ENCODE data around the gene AVEN. TPM values are rescaled to one million over a fixed set of nuclear protein-coding genes. Genes with fewer than 3 reads are reported as not detected.

The AVEN gene
- total and polyA plus RNA-seq, 2 of the 4 experiments (the other 2 are of a cell fraction), result 9.1 to 17.6 TPM

DNA sequence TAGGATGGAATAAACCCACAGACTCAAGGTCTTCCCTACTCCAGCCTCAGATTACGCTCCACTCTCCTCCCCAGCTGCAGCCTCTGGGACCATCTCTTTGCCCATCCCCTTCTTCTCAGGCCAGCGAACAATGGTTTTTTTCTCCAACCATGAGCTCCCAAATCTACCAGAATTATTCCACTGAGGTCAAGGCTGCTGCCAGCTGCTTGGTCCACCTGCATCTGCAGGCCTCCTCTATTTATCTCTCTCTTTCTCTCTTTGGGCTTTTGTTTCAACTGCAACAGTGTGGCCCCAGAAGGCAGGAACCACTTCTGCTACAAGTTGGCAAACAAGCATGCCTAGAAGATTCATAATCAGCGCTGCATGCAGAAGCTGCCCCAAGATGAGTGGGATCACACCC, 51.6 kb downstream of the AVEN start:
- BruUV-seq (replicated peaks), result no TSS peak
- WGBS, 2 experiments (ENCODE audit: extremely low coverage in 2 of 2, insufficient read length in 1 of 2), result 100% methylated on average over 1 of the region's 3 CpGs; no CpG with 5 or more reads in 1 of the 2 experiments
- Histone ChIP-seq H3K9me3 (ENCODE audit: control insufficient read depth, insufficient read depth, low read length) (no peaks in the 10 kb centered on the region), H3K14ac (replicated peaks; ENCODE audit: low read depth, low read length) (no peak overlapping the region), H3K4me2 (ENCODE audit: low read depth, low read length) (no peak overlapping the region), H2AK9ac (replicated peaks; ENCODE audit: low read depth, low read length, poor library complexity) (no peak overlapping the region), H3K56ac (ENCODE audit: extremely low read depth, insufficient read depth, low read length) (no peak overlapping the region), H3K4me3 (ENCODE audit: insufficient read depth, low read depth, low read length) (no peak overlapping the region), H3K27ac (ENCODE audit: insufficient read depth, low read length) (no peak overlapping the region), H2BK15ac (ENCODE audit: low read depth, low read length) (no peak overlapping the region), H3K9ac (ENCODE audit: low read depth, low read length) (no peak overlapping the region), H2BK20ac (ENCODE audit: low read depth, low read length) (no peak overlapping the region), H3K4ac (ENCODE audit: low read depth, low read length) (no peak overlapping the region; the same call in 1 of the 2 replicates), H2BK5ac (ENCODE audit: low read depth, low read length, poor library complexity, severe bottlenecking) (no peak overlapping the region), H2BK120ac (ENCODE audit: low read depth, low read length) (no peak overlapping the region), H3K27me3 (ENCODE audit: control insufficient read depth, insufficient read depth, low read length) (no peaks in the 10 kb centered on the region), H4K20me1 (ENCODE audit: insufficient read depth, low read length) (no peaks in the 10 kb centered on the region), H4K8ac (ENCODE audit: low read depth in 2 of 2, low read length in 2 of 2) (no peak overlapping the region), H2AK5ac (ENCODE audit: low read depth, low read length) (no peak overlapping the region), H3K36me3 (ENCODE audit: control insufficient read depth, insufficient read depth, low read length) (no peaks in the 10 kb centered on the region), H2AFZ (replicated peaks; ENCODE audit: low read length, poor library complexity) (no peak overlapping the region), H3K4me1 (ENCODE audit: control insufficient read depth, insufficient read depth, low read length) (peaks cover 15% of the 10 kb centered on the region), H4K5ac (ENCODE audit: low read depth, low read length) (no peak overlapping the region), H3K18ac (ENCODE audit: low read depth, low read length) (no peak overlapping the region), H3K23ac (ENCODE audit: low read depth, low read length) (no peak overlapping the region), H4K91ac (ENCODE audit: insufficient read depth, low read depth, low read length) (no peak overlapping the region), H3K9me1 (ENCODE audit: insufficient read depth, low read length) (peaks cover 7% of the 10 kb centered on the region), H3K79me1 (ENCODE audit: low read depth in 1 of 2, low read length in 2 of 2) (peaks cover 12 to 19% of the 10 kb centered on the region in 2 experiments; a peak in 3 of 4 replicates)
- POLR2A ChIA-PET (ENCODE audit: unreplicated experiment), result interaction anchor here (0.6 kb wide), 1 partner anchor 14 kb away, joined by 3 read pairs; no protein-coding TSS in a partner anchor
- TF ChIP-seq RCOR1 (IDR thresholded peaks at IDR 0.05; ENCODE audit: insufficient replicate concordance, low read length) (no peak), CHD1 (IDR thresholded peaks at IDR 0.05; ENCODE audit: low read depth, low read length) (no peak), NFE2L2 (IDR thresholded peaks at IDR 0.05; ENCODE audit: low read depth, low read length) (no peak), FOS (IDR thresholded peaks at IDR 0.05; ENCODE audit: low read depth, low read length) (no peak), POLR2A (IDR thresholded peaks at IDR 0.05; ENCODE audit: low read depth, low read length) (no peak), MXI1 (IDR thresholded peaks at IDR 0.05; ENCODE audit: borderline replicate concordance, low read depth, low read length) (no peak), MAZ (IDR thresholded peaks at IDR 0.05; ENCODE audit: borderline replicate concordance, low read depth, low read length) (no peak)
- TF ChIP-seq, protein P1, sequence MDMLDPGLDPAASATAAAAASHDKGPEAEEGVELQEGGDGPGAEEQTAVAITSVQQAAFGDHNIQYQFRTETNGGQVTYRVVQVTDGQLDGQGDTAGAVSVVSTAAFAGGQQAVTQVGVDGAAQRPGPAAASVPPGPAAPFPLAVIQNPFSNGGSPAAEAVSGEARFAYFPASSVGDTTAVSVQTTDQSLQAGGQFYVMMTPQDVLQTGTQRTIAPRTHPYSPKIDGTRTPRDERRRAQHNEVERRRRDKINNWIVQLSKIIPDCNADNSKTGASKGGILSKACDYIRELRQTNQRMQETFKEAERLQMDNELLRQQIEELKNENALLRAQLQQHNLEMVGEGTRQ (IDR thresholded peaks at IDR 0.05; ENCODE audit: low read depth, low read length), result no peak
- in situ Hi-C loops (cut with MboI; ENCODE audit: low sequenced_read_pairs) (no loop called here), intact Hi-C loops (cut with micrococcal nuclease) (loop anchor here (5.0 kb wide), 1 partner anchor 50 kb away; the partner anchor contains the start of gene AVEN), dilution Hi-C loops (cut with HindIII; ENCODE audit: low sequenced_read_pairs, unreplicated experiment) (no loop called here)
- ATAC-seq (ENCODE audit: low read depth) (no peak), DNase-seq (no peak)
- CTCF ChIA-PET, result interaction anchor here (0.6 kb wide), 1 partner anchor 786 kb away, joined by 4 read pairs; no protein-coding TSS in a partner anchor

Measured in IMR-90 (cell line).